ENCODE data around the gene C1QTNF2.

DNA sequence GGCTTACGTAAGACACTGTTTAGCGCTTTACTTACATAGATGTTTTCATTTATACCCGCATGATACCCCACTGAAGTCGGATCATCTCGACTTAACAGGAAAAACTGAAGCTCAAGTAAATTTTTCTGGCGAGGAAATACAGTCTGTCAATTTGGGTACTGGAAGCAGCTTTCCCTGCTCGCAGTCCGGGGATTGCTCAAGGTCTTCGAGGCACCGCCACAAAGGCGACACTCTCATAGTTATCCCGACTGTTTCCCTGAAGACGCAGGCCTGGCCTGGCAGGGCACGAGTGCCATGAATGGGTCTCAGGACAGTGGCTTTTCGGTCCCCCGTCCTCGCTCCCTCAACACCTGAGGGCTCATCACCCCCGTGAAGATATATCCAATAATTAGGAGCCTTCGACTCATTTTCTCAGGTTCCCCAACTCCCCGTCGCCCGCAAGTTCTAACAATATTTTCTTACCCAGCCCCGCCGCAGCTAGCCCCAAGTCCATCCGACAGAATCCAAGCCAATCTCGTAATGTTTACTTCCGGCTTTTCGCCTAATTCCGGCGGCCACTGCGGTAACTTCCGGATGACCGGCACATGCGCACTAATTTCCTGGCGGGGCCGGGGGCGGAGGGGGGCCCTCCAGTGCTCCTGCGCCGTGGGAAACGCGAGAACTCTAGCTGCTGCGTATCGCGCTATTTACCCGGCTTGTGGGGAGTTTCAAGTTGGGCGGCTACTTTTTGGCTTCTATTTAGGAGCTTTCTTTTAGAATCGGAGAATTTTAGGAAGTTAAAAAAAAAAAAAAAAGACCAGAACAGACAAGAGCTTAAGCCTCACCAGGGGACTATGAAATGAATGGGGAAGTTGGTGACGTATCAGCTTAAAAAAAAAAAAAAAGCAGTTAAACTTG, 48.4 kb upstream of the C1QTNF2 start, which contains the start of gene SLU7:
- TF ChIP-seq POLR2AphosphoS5 (IDR thresholded peaks at IDR 0.05) (peak; percentile 74 to 94), POLR2A (IDR thresholded peaks at IDR 0.05) (peak in 3 of 4 donors; percentile 73 to 84 (median 78)), EP300 (IDR thresholded peaks at IDR 0.05) (no peak)
- TF ChIP-seq, protein P1, sequence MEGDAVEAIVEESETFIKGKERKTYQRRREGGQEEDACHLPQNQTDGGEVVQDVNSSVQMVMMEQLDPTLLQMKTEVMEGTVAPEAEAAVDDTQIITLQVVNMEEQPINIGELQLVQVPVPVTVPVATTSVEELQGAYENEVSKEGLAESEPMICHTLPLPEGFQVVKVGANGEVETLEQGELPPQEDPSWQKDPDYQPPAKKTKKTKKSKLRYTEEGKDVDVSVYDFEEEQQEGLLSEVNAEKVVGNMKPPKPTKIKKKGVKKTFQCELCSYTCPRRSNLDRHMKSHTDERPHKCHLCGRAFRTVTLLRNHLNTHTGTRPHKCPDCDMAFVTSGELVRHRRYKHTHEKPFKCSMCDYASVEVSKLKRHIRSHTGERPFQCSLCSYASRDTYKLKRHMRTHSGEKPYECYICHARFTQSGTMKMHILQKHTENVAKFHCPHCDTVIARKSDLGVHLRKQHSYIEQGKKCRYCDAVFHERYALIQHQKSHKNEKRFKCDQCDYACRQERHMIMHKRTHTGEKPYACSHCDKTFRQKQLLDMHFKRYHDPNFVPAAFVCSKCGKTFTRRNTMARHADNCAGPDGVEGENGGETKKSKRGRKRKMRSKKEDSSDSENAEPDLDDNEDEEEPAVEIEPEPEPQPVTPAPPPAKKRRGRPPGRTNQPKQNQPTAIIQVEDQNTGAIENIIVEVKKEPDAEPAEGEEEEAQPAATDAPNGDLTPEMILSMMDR (IDR thresholded peaks at IDR 0.05), result no peak

Data from upper lobe of left lung (tissue), 4 donors.